Measurements from ENCODE around the gene DNTT.
A peak's percentile ranks its signal among the peaks of the same experiment; 100 is the strongest.

DNTT gene

GRCh38 chr10:96304230-96304629, at the start of gene DNTT:
TSS of gene DNTT (plus strand) at chr10:96304434. CDS start at chr10:96304498, 64 bp downstream.
- H3K27ac ChIP-seq = no peak within 1 kb of the TSS
- H3K4me3 ChIP-seq = no peak within 1 kb of the TSS

- Histone ChIP-seq H3K27ac (no peak overlapping the region), H3K4me3 (no peak overlapping the region)
Observed at GRCh38 chr10:96254976-96255375, 49.3 kb upstream of the DNTT start.

- no peak overlapping the region for H3K4me3 ChIP-seq
- H3K27ac ChIP-seq = no peak overlapping the region
Observed at GRCh38 chr10:96255549-96256333, 48.5 kb upstream of the DNTT start.

GRCh38 chr10:96257944-96258343, 46.3 kb upstream of the DNTT start:
- no peak overlapping the region for H3K4me3 ChIP-seq
- H3K27ac ChIP-seq = peak overlapping the region in 4 of 21 experiments; percentile 3 to 59 (median 40)

- H3K27ac ChIP-seq = peak overlapping the region in 3 of 21 experiments; percentile 23 to 59 (median 50)
- H3K4me3 ChIP-seq = no peak overlapping the region
Observed at GRCh38 chr10:96259150-96259549, 45.1 kb upstream of the DNTT start.

- Histone ChIP-seq H3K27ac (peak overlapping the region in 3 of 21 experiments; percentile 23 to 58 (median 24)), H3K4me3 (no peak overlapping the region)
Observed at GRCh38 chr10:96260014-96260413, 44.2 kb upstream of the DNTT start.

- H3K27ac ChIP-seq = no peak overlapping the region
- H3K4me3 ChIP-seq = no peak overlapping the region
Observed at GRCh38 chr10:96261132-96261531, 43.1 kb upstream of the DNTT start.

- Histone ChIP-seq H3K4me3 (no peak overlapping the region), H3K27ac (no peak overlapping the region)
Observed at GRCh38 chr10:96261930-96262329, 42.3 kb upstream of the DNTT start.

- no peak overlapping the region for H3K4me3 ChIP-seq
- H3K27ac ChIP-seq = peak overlapping the region in 1 of 21 experiments; percentile 16
Observed at GRCh38 chr10:96263176-96263575, 41.1 kb upstream of the DNTT start.

GRCh38 chr10:96263669-96264068, 40.6 kb upstream of the DNTT start:
- H3K4me3 ChIP-seq = no peak overlapping the region

GRCh38 chr10:96264938-96265337, 39.3 kb upstream of the DNTT start:
- Histone ChIP-seq H3K27ac (no peak overlapping the region), H3K4me3 (no peak overlapping the region)

More at GRCh38 chr10:96263669-96264068, 40.6 kb upstream of the DNTT start:
- H3K27ac ChIP-seq = no peak overlapping the region

GRCh38 chr10:96266118-96266770, 38.0 kb upstream of the DNTT start:
- Histone ChIP-seq H3K4me3 (no peak overlapping the region), H3K27ac (no peak overlapping the region)

GRCh38 chr10:96267234-96267705, 37.0 kb upstream of the DNTT start:
- H3K27ac ChIP-seq = peak overlapping the region in 3 of 21 experiments; percentile 4 to 57 (median 18)
- H3K4me3 ChIP-seq = no peak overlapping the region

GRCh38 chr10:96268341-96268909, 35.8 kb upstream of the DNTT start:
- no peak overlapping the region for H3K4me3 ChIP-seq
- peak overlapping the region in 1 of 21 experiments; percentile 18 for H3K27ac ChIP-seq

GRCh38 chr10:96269438-96270300, 34.6 kb upstream of the DNTT start:
- H3K27ac ChIP-seq = peak overlapping the region in 12 of 21 experiments; percentile 2 to 86 (median 78)
- H3K4me3 ChIP-seq = peak overlapping the region in 6 of 7 experiments; percentile 19 to 41 (median 32)

GRCh38 chr10:96270571-96270970, 33.7 kb upstream of the DNTT start:
- Histone ChIP-seq H3K27ac (peak overlapping the region in 18 of 21 experiments; percentile 11 to 86 (median 76)), H3K4me3 (peak overlapping the region in 6 of 7 experiments; percentile 19 to 41 (median 32))

GRCh38 chr10:96271016-96271815, 33.0 kb upstream of the DNTT start, which contains the start of gene BLNK:
TSS of gene BLNK (minus strand) at chr10:96271569. CDS start at chr10:96271398, 171 bp downstream.
- peak within 1 kb of the TSS in 20 of 21 experiments; percentile 11 to 86 (median 74) for H3K27ac ChIP-seq

More at GRCh38 chr10:96271016-96271815, 33.0 kb upstream of the DNTT start, which contains the start of gene BLNK:
- H3K4me3 ChIP-seq = peak within 1 kb of the TSS; percentile 19 to 41 (median 31)
